Measurements from ENCODE around the gene ACSM4.

DNA sequence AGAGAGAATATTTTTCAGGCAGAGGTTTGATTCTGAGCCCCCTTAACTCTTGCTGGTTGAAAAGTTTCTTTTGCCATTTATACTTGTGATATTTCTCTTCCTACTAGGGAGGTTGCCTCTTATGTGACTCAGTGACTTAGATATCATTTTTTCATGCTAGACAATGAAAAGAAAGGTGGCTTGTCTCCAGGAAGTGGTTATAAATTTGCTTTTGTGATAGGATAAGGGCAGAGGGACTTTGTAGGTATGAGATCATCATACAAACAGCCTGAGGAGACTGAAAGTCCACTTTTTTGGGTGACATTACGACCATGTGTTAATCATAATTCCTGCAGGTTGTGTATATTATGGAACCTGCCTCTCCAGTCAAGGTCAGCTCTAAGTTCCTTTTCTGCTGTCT lies 35.8 kb downstream of the ACSM4 start:
- TF ChIP-seq, protein P1, sequence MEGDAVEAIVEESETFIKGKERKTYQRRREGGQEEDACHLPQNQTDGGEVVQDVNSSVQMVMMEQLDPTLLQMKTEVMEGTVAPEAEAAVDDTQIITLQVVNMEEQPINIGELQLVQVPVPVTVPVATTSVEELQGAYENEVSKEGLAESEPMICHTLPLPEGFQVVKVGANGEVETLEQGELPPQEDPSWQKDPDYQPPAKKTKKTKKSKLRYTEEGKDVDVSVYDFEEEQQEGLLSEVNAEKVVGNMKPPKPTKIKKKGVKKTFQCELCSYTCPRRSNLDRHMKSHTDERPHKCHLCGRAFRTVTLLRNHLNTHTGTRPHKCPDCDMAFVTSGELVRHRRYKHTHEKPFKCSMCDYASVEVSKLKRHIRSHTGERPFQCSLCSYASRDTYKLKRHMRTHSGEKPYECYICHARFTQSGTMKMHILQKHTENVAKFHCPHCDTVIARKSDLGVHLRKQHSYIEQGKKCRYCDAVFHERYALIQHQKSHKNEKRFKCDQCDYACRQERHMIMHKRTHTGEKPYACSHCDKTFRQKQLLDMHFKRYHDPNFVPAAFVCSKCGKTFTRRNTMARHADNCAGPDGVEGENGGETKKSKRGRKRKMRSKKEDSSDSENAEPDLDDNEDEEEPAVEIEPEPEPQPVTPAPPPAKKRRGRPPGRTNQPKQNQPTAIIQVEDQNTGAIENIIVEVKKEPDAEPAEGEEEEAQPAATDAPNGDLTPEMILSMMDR (conservative IDR thresholded peaks at IDR 0.05; ENCODE audit: low read length), result no peak
- no peak for TF ChIP-seq EZH2phosphoT487 (IDR thresholded peaks at IDR 0.05; ENCODE audit: borderline replicate concordance, low read depth, low read length)
